Vagina (tissue), 2 donors: Measurements from ENCODE around the gene METTL8.

ENCODE experiments used
- POLR2AphosphoS5 ChIP-seq, 2 donors: sonication (generic); formaldehyde crosslinking; IDR thresholded peaks; one replicate each; pipeline ENCODE4 v1.9.0; 2017; ENCODE audit warnings: antibody characterized with exemption in 2 of 2, mild to moderate bottlenecking in 2 of 2, low read depth in 1 of 2; ENCODE audit not compliant: insufficient read depth in 1 of 2
- TF ChIP-seq, protein P1 (sequence below), 3 experiments: fragments of 450-650 bp in 2 of 3; fragments of 200-600 bp in 1 of 3; sonication (generic) in 1 of 3; IDR thresholded peaks; one replicate each; pipeline ENCODE4 v1.5.1; 2017 to 2019; ENCODE audit warnings: antibody characterized with exemption in 3 of 3, mild to moderate bottlenecking in 2 of 3, moderate library complexity in 2 of 3

DNA sequence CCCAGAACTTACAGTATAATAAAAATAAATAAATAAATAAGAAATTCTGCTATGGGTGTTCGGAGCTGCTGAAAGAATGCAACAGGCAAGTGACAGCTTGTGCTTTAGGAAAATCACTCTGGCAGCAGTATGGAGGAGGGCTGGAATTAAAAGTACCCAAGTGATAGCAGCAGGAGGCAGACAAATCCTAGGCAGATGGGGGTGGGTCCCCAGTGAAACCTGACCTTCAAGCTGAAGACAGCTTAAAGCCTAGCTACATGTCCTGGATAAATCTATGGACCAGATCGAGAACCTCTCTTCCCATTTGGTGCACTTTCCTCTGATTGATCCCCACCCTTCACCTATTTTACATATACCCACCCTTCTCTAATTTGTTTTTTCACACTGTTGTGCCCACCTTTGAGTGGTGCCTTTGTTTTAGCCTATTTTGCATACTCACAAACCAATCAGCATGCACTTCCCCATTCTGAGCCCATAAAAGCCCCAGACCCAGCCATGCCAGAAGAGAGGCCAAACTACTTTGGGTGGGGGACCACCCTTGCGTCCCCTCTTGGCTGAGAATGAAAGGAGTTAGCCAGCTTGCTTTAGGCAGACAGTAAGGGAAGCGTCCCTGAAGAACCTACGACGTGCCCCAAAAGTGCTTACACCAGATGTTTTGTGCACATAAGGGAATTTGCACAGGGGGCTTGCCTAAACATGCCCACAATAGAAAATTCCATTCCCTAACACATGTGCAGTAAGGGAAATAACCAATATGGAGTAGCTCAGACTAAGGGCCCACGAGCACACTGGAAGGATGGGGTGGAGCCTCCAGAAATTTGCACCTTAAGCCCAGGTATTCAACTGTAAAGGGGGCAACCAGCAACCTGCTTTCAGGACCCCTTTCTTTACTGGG lies 3.0 kb downstream of the METTL8 start:
- TF ChIP-seq, protein P1, sequence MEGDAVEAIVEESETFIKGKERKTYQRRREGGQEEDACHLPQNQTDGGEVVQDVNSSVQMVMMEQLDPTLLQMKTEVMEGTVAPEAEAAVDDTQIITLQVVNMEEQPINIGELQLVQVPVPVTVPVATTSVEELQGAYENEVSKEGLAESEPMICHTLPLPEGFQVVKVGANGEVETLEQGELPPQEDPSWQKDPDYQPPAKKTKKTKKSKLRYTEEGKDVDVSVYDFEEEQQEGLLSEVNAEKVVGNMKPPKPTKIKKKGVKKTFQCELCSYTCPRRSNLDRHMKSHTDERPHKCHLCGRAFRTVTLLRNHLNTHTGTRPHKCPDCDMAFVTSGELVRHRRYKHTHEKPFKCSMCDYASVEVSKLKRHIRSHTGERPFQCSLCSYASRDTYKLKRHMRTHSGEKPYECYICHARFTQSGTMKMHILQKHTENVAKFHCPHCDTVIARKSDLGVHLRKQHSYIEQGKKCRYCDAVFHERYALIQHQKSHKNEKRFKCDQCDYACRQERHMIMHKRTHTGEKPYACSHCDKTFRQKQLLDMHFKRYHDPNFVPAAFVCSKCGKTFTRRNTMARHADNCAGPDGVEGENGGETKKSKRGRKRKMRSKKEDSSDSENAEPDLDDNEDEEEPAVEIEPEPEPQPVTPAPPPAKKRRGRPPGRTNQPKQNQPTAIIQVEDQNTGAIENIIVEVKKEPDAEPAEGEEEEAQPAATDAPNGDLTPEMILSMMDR (IDR thresholded peaks at IDR 0.05), result no peak
- TF ChIP-seq POLR2AphosphoS5 (IDR thresholded peaks at IDR 0.05; ENCODE audit: insufficient read depth in 1 of 2, low read depth in 1 of 2), result no peak
